ENCODE measurements around the gene FGFBP3. TPM values are rescaled to one million over a fixed set of nuclear protein-coding genes. Genes with fewer than 3 reads are reported as not detected.
A peak's percentile ranks its signal among the peaks of the same experiment; 100 is the strongest.

FGFBP3 gene
- total and polyA plus RNA-seq, 2 of the 13 experiments (the other 11 are each of a cell fraction or from before 2014, with no cell fraction given): 0.50 to 2.0 TPM

- TF ChIP-seq HIC2 (CRISPR knock-in tag; IDR thresholded peaks at IDR 0.05; ENCODE audit: low read depth): no peak; the same call in 1 of the 2 replicates
- no peak for TF ChIP-seq PREB (CRISPR knock-in tag; IDR thresholded peaks at IDR 0.05)
- peak; percentile 48; the same call in 1 of the 2 replicates for TF ChIP-seq ARNTL (CRISPR knock-in tag; IDR thresholded peaks at IDR 0.05)
- no peak for TF ChIP-seq HHEX (CRISPR knock-in tag; IDR thresholded peaks at IDR 0.05)
- TF ChIP-seq GFI1 (CRISPR knock-in tag; IDR thresholded peaks at IDR 0.05; ENCODE audit: borderline replicate concordance): no peak; the same call in 1 of the 2 replicates
- TF ChIP-seq ZBTB21 (CRISPR knock-in tag; IDR thresholded peaks at IDR 0.05): no peak
- TF ChIP-seq ZBTB39 (CRISPR knock-in tag; IDR thresholded peaks at IDR 0.05): no peak
- no peak for TF ChIP-seq ZUFSP (CRISPR knock-in tag; IDR thresholded peaks at IDR 0.05; ENCODE audit: borderline replicate concordance)
- no peak for TF ChIP-seq ZBTB44 (CRISPR knock-in tag; IDR thresholded peaks at IDR 0.05)
- no peak for TF ChIP-seq FOXM1 (CRISPR knock-in tag; IDR thresholded peaks at IDR 0.05)
- no peak for TF ChIP-seq ARNT (IDR thresholded peaks at IDR 0.05)
- TF ChIP-seq ZNF326 (CRISPR knock-in tag; IDR thresholded peaks at IDR 0.05; ENCODE audit: borderline replicate concordance): no peak
- TF ChIP-seq ZNF781 (CRISPR knock-in tag; IDR thresholded peaks at IDR 0.05; ENCODE audit: borderline replicate concordance, not compliant biosample characterization): peak; percentile 82
- no peak for TF ChIP-seq CCDC6 (CRISPR knock-in tag; IDR thresholded peaks at IDR 0.05)
- no peak for TF ChIP-seq ZFP37 (CRISPR knock-in tag; IDR thresholded peaks at IDR 0.05; ENCODE audit: borderline replicate concordance)
- no peak for TF ChIP-seq PRDM10 (CRISPR knock-in tag; IDR thresholded peaks at IDR 0.05; ENCODE audit: low read depth)
- TF ChIP-seq ZNF549 (CRISPR knock-in tag; IDR thresholded peaks at IDR 0.05): no peak
Measured at GRCh38 chr10:91909117-91909677, at the start of gene FGFBP3 (continued).

All from HepG2 (cell line).